Measurements from ENCODE around the gene KCNQ1. TPM values are rescaled to one million over a fixed set of nuclear protein-coding genes. Genes with fewer than 3 reads are reported as not detected.

KCNQ1 gene
- total RNA-seq, 1 experiment from 2014 or later, result 2.5 TPM

DNA sequence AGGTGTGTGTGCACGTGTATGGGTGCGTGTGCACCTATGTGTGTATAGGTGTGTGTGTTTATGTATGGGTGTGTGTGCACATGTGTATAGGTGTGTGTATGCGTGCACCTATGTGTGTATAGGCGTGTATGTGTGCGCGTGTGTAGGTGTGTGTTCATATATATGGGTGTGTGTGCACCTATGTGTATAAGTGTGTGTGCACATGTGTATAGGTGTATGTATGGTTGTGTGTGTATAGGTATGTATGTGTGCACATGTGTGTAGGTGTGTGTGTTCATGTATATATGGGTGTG, 26.9 kb downstream of the KCNQ1 start:
- ATAC-seq (no peak), DNase-seq (ENCODE audit: low spot score) (no peak)
- no peak overlapping the region for H3K27ac Mint-ChIP-seq
- H3K4me1 Mint-ChIP-seq, result no peaks in the 10 kb centered on the region
- H3K4me3 Mint-ChIP-seq, result no peak overlapping the region
- H3K27me3 Mint-ChIP-seq (ENCODE audit: low read depth), result peaks cover 75% of the 10 kb centered on the region
- no peaks in the 10 kb centered on the region for H3K36me3 Mint-ChIP-seq
- TF ChIP-seq FOXJ3 (CRISPR knock-in tag; IDR thresholded peaks at IDR 0.05; ENCODE audit: borderline replicate concordance), result no peak
- CTCF ChIA-PET, result no interaction called here
- H3K9me3 Mint-ChIP-seq, result peaks cover 8% of the 10 kb centered on the region
- POLR2A ChIA-PET, result no interaction called here

DNA sequence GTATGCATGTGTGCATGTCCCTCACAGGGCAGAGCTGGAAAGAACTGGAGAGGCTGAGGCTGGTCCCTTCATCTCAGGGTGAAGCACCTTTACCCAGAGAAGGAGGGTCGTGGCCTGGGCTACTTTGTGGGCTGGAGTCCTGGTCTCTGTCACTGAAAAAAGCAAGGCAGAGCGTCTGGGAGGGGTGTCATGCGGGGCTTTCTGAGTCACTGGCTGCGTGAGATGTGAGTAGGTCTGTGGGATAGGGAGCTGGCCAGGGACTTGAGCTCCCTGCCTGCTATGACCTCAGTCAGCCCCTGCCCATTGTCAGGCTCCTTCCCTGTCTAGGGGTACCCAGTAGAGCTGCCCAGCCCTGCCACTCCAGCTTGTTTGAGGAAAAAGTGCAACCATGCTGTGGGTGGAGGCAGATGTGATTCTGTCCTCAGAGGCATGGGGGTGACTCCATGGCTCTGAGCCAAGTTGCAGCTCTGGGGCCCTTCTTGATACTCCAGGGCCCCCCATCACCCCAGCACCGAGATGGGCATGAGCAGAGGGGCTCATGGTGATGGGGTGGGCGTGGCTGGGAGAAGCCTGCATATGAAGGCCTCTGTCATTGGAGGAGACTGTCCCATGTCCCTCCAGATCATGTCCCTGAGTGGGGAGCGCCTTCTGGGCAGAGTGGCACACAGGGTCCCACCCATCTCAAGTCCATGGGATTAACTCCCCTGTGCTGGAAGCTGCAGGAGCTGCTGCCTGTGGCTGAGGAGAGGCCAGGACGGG, 27.8 kb downstream of the KCNQ1 start:
- H3K27me3 Mint-ChIP-seq (ENCODE audit: low read depth), result peaks cover 83% of the 10 kb centered on the region
- no peaks in the 10 kb centered on the region for H3K4me1 Mint-ChIP-seq
- CTCF ChIA-PET, result no interaction called here

DNA sequence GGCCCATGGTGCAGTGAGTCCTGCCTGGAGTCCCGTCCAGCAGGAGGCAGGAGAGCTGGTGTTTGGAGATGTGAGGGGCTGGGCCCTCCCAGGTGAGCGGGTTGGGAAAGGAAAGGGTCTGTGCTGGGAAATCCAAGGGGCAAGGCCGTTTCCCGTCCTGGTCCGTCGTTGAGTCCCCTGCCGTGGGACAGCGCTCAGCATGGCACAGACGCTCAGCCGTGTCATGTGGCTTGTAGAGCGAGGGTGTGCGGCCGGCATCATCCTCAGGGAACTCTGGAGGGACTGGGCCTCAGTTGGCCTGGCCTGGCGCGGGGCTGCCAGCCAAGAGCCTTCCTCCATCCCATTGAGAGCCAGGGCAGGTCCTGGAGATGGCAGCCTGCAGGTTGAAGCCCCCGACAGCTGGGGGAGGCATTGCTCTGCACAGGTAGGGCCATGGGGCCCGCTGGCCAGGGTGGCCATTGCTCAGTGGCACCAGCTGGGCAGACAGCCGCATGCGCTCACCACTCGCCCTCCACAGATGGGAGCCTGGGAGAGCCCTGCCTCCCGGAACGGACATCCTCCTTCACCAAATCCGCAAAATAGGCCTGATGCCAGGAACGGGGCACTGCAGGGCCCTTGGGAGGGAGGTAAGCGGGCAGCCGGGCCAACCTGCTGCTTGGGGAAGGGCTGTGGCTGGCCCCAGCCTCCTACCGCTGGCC, 28.7 kb downstream of the KCNQ1 start:
- Mint-ChIP-seq H3K27me3 (ENCODE audit: low read depth) (peaks cover 87% of the 10 kb centered on the region), H3K9me3 (peaks cover 24% of the 10 kb centered on the region), H3K36me3 (peaks cover 5% of the 10 kb centered on the region), H3K27ac (no peak overlapping the region), H3K4me1 (no peaks in the 10 kb centered on the region), H3K4me3 (no peak overlapping the region)
- DNase-seq (ENCODE audit: low spot score) (no peak), ATAC-seq (no peak)
- TF ChIP-seq TEAD1 (CRISPR knock-in tag; IDR thresholded peaks at IDR 0.05) (no peak), CREB1 (CRISPR knock-in tag; IDR thresholded peaks at IDR 0.05) (no peak), GABPB1 (CRISPR knock-in tag; IDR thresholded peaks at IDR 0.05) (no peak), JUN (CRISPR knock-in tag; IDR thresholded peaks at IDR 0.05) (no peak), GTF2I (CRISPR knock-in tag; conservative IDR thresholded peaks at IDR 0.05) (no peak), NR2C2 (CRISPR knock-in tag; IDR thresholded peaks at IDR 0.05) (no peak), TCF7 (CRISPR knock-in tag; IDR thresholded peaks at IDR 0.05; ENCODE audit: low read depth) (no peak), ZBTB21 (CRISPR knock-in tag; IDR thresholded peaks at IDR 0.05; ENCODE audit: borderline replicate concordance) (no peak), EMX1 (CRISPR knock-in tag; IDR thresholded peaks at IDR 0.05) (no peak)
- TF ChIP-seq, protein P1, sequence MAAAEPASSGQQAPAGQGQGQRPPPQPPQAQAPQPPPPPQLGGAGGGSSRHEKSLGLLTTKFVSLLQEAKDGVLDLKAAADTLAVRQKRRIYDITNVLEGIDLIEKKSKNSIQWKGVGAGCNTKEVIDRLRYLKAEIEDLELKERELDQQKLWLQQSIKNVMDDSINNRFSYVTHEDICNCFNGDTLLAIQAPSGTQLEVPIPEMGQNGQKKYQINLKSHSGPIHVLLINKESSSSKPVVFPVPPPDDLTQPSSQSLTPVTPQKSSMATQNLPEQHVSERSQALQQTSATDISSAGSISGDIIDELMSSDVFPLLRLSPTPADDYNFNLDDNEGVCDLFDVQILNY (CRISPR knock-in tag; IDR thresholded peaks at IDR 0.05), result no peak
- TF ChIP-seq, protein P2, sequence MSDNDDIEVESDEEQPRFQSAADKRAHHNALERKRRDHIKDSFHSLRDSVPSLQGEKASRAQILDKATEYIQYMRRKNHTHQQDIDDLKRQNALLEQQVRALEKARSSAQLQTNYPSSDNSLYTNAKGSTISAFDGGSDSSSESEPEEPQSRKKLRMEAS (CRISPR knock-in tag; IDR thresholded peaks at IDR 0.05), result no peak
- TF ChIP-seq, protein P3, sequence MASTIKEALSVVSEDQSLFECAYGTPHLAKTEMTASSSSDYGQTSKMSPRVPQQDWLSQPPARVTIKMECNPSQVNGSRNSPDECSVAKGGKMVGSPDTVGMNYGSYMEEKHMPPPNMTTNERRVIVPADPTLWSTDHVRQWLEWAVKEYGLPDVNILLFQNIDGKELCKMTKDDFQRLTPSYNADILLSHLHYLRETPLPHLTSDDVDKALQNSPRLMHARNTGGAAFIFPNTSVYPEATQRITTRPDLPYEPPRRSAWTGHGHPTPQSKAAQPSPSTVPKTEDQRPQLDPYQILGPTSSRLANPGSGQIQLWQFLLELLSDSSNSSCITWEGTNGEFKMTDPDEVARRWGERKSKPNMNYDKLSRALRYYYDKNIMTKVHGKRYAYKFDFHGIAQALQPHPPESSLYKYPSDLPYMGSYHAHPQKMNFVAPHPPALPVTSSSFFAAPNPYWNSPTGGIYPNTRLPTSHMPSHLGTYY (CRISPR knock-in tag; IDR thresholded peaks at IDR 0.05), result no peak
- CTCF ChIA-PET, result interaction anchor here (1.8 kb wide), 1 partner anchor 58 kb away, joined by 6 read pairs; no protein-coding TSS in a partner anchor
- POLR2A ChIA-PET, result no interaction called here

More for the DNA sequence above, 27.8 kb downstream of the KCNQ1 start:
- no peak for DNase-seq (ENCODE audit: low spot score)
- POLR2A ChIA-PET, result no interaction called here
- no peaks in the 10 kb centered on the region for H3K36me3 Mint-ChIP-seq
- H3K4me3 Mint-ChIP-seq, result no peak overlapping the region
- TF ChIP-seq ATF1 (CRISPR knock-in tag; IDR thresholded peaks at IDR 0.05), result no peak
- TF ChIP-seq, protein P4, sequence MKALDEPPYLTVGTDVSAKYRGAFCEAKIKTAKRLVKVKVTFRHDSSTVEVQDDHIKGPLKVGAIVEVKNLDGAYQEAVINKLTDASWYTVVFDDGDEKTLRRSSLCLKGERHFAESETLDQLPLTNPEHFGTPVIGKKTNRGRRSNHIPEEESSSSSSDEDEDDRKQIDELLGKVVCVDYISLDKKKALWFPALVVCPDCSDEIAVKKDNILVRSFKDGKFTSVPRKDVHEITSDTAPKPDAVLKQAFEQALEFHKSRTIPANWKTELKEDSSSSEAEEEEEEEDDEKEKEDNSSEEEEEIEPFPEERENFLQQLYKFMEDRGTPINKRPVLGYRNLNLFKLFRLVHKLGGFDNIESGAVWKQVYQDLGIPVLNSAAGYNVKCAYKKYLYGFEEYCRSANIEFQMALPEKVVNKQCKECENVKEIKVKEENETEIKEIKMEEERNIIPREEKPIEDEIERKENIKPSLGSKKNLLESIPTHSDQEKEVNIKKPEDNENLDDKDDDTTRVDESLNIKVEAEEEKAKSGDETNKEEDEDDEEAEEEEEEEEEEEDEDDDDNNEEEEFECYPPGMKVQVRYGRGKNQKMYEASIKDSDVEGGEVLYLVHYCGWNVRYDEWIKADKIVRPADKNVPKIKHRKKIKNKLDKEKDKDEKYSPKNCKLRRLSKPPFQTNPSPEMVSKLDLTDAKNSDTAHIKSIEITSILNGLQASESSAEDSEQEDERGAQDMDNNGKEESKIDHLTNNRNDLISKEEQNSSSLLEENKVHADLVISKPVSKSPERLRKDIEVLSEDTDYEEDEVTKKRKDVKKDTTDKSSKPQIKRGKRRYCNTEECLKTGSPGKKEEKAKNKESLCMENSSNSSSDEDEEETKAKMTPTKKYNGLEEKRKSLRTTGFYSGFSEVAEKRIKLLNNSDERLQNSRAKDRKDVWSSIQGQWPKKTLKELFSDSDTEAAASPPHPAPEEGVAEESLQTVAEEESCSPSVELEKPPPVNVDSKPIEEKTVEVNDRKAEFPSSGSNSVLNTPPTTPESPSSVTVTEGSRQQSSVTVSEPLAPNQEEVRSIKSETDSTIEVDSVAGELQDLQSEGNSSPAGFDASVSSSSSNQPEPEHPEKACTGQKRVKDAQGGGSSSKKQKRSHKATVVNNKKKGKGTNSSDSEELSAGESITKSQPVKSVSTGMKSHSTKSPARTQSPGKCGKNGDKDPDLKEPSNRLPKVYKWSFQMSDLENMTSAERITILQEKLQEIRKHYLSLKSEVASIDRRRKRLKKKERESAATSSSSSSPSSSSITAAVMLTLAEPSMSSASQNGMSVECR (CRISPR knock-in tag; IDR thresholded peaks at IDR 0.05; ENCODE audit: borderline replicate concordance), result no peak
- no peak for TF ChIP-seq ETV6 (CRISPR knock-in tag; IDR thresholded peaks at IDR 0.05)
- no peak for TF ChIP-seq NFE2L1 (CRISPR knock-in tag; IDR thresholded peaks at IDR 0.05)
- H3K9me3 Mint-ChIP-seq, result peaks cover 14% of the 10 kb centered on the region
- no peak overlapping the region for H3K27ac Mint-ChIP-seq
- no peak for ATAC-seq

Measured in WTC11 (cell line).